ENCODE results near the gene CYP2C9. TPM values are rescaled to one million over a fixed set of nuclear protein-coding genes. Genes with fewer than 3 reads are reported as not detected.
"Not testable (repeated sequence)": the region's sequence is repeated elsewhere in the genome, so short reads cannot be mapped to it uniquely, and the experiment has no call there.

CYP2C9 gene
- total RNA-seq = 125 TPM

DNA sequence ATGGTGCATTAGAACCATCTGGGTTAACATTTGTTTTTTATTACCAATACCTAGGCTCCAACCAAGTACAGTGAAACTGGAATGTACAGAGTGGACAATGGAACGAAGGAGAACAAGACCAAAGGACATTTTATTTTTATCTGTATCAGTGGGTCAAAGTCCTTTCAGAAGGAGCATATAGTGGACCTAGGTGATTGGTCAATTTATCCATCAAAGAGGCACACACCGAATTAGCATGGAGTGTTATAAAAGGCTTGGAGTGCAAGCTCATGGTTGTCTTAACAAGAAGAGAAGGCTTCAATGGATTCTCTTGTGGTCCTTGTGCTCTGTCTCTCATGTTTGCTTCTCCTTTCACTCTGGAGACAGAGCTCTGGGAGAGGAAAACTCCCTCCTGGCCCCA lies at the start of gene CYP2C9:
Gene CYP2C9, plus strand, starts transcription at position 276 of the 400 bp plus-strand sequence. Its CDS starts 25 bp downstream, at position 301.
- DNase-seq (ENCODE audit: low spot score) = no peak

DNA sequence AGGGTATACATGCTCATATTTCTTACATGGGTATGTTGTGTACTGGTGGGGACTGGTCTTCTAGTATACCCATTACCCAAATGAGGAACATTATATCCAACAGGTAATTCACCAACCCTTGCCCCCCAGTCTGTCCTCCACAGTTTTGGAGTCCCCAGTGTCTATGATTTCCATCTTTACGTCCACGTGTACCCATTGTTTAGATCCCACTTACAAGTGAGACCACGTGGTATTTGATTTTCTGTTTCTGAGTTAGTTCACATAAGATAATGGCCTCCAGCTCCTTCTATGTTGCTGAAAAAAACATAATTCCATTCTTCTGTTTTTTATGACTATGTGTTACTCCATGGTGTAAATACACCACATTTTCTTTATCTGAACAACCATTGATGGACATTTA lies 49.3 kb upstream of the CYP2C9 start:
- DNase-seq (ENCODE audit: low spot score) = no peak

DNA sequence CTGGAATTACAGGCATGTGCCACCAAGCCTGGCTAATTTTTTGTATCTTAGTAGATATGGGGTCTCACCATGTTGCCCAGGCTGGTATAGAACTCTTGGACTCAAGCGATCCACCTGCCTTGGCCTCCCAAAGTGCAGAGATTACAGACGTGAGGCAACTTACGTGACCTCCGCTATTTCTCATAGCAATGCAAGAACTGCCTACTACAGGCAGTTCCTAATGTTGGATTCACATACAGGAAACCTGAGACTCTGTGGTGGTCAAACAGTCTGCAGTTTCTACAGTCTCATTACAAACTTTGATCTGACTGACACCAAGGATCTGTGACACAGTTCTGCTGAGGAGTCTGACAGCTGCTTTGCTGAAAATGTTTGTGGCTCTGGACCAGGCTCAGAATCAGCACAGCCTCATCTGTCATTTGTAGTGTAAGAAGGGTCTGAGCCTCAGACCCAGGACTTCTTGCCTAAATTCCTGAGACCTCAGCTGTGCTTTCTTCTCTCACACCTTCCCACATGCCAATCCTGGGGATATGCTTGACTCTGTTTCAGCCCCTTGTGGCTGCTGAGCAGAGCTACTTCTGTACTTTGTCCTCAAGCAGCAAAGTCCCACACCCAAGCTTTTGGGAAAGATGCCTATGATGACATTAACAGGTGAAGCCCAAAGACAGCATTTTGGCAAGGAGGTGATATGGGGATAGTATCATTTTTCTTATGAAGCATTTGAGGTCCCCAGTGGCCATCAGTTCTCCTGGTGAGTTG lies 48.0 kb upstream of the CYP2C9 start:
- no peak for DNase-seq (ENCODE audit: low spot score)

DNA sequence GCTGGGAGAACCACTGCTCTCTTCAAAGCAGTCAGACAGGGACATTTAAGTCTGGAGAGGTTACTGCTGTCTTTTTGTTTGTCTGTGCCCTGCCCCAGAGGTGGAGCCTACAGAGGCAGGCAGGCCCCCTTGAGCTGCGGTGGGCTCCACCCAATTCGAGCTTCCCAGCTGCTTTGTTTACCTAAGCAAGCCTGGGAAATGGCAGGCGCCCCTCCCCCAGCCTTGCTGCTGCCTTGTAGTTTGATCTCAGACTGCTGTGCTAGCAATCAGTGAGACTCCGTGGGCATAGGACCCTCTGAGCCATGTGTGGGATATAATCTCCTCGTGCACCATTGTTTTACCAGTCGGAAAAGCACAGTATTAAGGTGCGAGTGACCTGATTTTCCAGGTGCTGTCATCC lies 40.0 kb upstream of the CYP2C9 start:
- DNase-seq (ENCODE audit: low spot score) = not testable (repeated sequence)

DNA sequence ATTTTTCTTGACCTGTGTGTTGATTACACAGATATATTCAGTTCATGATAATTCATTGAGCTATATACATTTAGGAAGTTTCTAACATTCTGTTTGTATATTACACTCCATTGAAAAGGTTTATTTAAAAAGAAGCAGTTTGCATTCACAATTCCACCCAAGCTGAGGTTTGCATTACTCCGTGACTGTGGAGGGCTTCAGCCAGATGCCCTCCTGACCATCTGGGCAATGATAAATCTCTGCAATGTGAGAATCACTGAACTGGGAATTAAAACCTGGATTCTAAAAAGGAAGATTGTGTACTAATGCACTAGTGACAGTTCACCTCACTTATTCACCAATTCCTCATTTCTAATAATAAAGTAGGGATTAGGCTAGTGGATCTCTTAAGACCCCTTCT lies 36.4 kb upstream of the CYP2C9 start:
- DNase-seq (ENCODE audit: low spot score) = no peak

DNA sequence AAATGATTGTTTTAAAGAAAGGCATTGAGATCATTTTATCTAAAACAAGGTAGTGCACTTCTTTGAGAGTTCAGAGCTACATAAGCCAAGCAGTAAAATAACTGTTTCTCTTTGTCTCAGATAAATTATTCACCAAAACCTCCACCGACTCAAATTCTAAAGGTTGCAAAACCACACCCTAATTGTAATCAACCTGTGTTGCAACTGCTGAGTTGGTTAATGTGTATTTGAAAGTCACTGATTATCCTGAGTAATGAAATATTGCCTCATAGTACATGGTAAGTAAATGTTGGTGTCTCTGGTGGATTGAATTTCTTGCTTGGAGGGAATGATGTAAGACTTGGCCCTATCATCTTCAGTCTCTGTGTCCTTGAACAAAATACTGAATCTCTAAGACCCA lies 35.9 kb upstream of the CYP2C9 start:
- peak; percentile 53 for DNase-seq (ENCODE audit: low spot score)

DNA sequence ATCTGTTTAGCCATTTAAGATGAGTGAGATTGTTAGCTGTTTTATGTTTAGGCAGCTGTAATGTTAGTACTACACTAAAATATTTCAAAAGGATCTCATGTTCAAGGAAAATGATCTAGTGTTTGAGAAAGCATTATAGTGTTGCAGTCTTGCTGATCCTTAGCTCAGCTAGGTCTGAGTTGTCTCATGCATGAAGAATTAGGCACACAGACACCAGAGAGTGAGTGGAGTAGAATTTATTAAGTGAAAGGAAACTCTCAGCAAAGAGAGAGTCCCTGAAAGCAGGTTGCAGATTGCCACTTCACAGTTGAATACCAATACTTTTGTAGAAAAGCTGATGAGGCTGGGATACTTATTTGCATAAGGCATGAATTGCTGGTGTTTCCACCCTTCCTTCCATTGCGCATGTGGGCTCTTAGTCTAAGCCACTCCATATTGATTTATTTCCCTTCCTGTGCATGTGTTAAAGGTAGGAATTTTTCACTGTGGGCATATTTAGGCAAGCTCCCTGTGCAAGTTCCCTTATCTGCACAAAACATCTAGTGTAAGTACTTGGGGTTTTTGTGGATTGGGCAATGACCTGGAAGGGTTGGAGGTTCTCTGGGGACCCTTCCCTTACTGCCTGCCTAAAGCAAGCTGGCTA lies 33.8 kb upstream of the CYP2C9 start:
- DNase-seq (ENCODE audit: low spot score) = not testable (repeated sequence)

DNA sequence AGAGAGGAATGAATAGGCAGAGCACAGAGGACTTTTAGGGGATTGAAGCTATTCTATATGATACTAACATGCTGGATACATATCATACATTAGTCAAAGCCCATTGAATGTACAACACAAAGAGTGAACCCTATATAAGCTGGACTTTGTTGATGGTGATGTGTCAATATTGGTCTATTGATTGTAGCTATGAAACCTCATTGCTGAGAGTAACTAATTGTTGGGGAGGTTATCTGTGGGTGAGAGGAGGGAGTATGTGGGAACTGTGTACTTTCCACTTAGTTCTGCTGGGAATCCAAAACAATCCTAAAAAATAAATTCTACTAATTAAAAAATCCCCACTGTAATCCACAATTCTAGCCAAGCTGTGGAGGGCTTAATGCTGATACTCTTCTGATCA lies 22.0 kb upstream of the CYP2C9 start:
- DNase-seq (ENCODE audit: low spot score) = no peak

DNA sequence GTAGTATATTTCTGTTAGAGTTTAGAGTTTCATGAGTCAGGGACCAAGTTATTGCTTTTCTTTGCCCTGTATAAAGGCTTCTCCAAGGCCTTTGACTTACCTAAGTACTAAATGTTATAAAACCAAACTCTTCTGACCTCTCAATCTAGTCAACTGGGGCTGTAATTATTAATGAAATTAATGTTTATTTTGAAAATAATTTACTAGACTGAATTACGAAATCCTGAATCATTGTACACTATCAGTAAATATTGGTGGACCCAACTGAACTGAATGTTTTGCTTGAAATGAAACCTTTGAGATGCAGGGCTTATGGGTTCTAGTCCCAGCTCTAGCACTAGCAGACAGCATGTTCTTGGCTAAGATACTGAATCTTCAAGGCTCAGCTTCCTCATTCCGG lies 1.7 kb upstream of the CYP2C9 start:
- DNase-seq (ENCODE audit: low spot score) = no peak

DNA sequence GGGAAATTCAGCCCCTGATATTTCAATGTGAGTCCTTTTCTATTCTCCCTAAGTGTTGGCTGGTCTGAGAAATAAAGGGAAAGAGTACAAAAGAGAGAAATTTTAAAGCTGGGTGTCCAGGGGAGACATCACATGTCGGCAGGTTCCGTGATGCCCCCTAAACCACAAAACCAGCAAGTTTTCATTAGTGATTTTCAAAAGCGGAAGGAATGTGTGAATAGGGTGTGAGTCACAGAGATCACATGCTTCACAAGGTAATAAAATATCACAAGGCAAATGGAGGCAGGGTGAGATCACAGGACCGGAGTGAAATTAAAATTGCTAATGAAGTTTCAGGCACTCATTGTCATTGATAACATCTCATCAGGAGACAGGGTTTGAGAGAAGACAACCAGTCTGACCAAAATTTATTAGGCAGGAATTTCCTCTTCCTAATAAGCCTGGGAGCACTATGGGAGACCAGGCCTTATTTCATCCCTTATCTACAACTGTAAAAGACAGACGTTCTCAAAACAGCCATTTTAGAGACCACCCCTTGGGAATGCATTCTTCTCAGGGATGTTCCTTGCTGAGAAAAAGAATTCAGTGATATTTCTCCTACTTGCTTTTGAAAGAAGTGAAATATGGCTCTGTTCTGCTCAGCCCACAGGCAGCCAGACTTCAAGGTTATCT lies 5.1 kb downstream of the CYP2C9 start:
- not testable (repeated sequence) for DNase-seq (ENCODE audit: low spot score)

DNA sequence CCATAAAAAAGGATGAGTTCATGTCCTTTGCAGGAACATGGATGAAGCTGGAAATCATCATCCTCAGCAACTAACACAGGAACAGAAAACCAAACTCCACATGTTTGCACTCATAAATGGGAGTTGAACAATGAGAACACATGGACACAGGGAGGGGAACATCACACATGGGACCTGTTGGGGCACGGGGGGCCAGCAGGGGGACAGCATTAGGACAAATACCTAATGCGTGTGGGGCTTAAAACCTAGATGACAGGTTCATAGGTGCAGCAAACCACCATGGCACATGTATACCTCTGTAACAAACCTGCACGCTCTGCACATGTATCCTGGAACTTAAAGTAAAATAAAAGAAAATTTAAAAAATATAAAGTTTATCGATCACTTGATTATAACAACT lies 7.7 kb downstream of the CYP2C9 start:
- not testable (repeated sequence) for DNase-seq (ENCODE audit: low spot score)

DNA sequence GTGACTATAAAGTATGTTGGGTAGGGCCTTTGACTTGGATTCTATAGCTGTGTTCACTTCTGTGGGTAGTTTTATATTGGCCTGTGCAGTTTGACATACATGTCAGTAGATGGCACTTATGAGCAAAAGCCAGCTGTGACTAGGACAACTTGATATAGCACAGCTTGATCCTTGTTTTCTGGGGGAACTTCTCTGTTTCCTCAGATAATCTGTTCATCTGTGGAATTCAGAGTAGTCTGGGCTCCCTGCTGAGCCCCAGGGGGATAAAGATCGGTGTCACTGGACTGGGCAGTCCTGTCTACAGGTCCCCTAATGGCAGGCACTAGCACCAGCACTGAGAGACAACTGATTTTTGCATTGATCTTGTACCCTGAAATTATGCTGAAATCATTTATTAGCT lies 25.4 kb downstream of the CYP2C9 start:
- DNase-seq (ENCODE audit: low spot score) = peak; percentile 14

DNA sequence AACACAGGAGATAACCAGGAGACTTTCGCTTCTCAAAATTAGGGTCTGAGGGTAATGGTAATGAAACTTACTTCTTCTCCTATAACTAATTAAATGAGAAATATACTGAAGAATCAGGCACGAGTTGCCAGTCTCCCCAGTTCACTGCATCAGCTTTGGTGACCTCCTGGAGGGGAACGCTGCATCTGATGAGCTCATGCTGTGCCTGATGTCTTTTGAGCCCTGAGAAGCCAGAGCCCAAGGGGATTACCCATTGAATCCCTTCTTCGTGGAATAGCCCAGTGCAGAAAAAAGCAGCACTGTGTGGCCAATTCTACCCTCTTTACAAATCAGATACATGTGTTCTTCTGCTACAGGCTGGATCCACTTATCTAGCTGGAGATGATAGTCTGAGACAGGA lies 45.1 kb downstream of the CYP2C9 start:
- DNase-seq (ENCODE audit: low spot score) = no peak

DNA sequence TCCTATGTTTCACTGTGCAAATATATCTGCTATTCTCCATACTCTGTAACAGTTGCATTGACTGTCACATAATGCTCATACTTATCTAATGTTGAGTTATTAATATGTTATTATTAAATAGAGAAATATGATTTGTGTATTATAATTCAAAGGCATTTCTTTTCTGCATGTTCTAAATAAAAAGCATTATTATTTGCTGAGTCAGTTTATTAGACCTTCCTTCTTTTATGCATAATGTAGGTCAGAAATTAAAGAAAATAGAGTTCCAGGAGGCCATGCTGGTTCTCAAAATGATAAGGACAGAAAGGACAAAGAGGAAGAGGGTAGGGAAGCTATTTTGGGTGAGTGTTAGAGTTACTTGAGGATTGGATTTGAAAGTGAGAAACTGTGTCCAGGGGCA lies 50.7 kb downstream of the CYP2C9 start:
- DNase-seq (ENCODE audit: low spot score) = no peak

DNA sequence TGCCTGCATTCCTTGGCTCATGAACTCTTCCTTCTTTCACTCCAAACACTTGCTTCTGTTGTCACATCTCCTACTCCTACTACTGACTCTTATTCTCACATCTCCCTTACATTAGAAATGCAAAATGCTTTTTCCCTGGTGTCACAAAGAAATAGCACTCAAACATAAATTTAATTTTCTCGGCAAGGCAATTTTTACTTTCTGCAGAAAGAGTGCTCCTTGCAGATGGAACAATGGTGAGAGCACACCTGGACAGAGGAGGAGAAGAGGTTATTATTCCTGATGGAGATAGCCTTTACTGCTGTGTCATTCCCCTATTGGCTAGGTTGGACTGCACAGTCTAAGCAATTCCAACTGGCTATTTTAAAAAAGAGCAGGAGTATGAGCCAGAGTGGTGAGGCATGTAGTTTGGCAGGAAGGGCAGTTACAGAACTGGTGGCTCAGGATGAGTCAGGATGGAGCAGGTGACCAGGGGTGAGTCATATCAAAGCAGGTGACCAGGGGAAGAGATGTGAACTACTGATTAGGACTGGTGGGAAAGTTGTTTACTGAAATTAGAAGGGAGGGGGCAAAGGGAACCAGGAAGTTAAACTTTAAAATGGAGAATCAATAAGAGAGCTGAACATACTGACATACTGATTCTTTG lies 52.9 kb downstream of the CYP2C9 start:
- peak; percentile 22 for DNase-seq (ENCODE audit: low spot score)

DNA sequence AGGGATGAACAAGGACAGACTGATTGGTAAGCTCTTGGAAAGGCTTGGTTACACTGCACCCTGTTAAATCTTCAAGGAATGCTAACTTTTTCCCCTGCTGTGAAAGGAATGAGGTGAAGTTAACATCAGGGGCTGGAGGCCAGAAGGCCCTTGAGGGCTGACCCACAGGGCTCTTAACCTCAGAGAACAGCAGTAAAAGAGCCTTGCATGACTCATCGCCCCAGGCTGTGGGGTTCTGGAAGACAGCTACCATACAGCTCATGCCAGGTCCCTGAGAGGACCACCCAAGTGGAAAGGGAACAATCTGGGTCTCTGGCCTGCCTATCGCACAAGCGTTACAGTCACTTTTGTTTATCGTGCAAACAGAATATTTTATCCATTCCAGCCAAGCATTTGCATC lies 54.4 kb downstream of the CYP2C9 start:
- no peak for DNase-seq (ENCODE audit: low spot score)

DNA sequence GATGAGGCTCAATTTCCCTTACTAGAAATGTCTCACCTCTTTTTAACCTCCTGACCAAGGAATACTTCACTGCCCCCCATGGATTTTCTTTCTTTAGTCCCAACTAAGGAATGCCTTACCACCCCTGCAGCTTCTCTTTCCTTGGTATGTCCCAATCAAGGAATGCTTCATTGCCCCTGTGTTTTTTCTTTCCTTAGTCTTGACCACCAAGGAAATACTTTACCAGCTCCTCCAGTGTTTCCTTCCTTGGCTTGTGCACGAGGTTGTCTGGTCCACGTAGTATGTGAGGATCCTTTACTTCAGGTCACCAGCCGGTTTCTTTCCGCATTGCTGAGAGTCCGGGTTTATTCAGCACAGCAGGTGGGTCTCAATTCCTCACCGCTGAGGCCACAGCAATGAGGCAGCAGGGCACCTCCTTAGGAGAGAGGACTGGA lies 59.3 kb downstream of the CYP2C9 start:
- DNase-seq (ENCODE audit: low spot score) = no peak

DNA sequence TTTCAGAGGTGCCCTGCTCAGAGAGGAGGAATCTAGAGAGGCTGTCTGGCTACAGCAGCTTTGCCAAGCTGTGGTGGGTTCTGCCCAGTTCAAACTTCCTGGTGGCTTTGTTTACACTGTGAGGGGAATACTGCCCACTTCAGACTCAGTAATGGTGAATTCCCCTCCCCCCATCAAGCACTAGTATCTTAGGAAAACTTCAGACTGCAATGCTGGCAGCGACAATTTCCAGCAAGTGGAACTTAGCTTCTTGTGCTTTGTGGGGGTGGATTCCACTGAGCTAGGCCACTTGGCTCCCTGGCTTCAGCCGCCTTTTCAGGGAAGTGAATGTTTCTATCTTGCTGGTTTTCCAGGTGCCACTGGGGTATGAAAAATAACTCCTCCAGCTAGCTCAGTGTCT lies 88.0 kb downstream of the CYP2C9 start:
- no peak for DNase-seq (ENCODE audit: low spot score)

DNA sequence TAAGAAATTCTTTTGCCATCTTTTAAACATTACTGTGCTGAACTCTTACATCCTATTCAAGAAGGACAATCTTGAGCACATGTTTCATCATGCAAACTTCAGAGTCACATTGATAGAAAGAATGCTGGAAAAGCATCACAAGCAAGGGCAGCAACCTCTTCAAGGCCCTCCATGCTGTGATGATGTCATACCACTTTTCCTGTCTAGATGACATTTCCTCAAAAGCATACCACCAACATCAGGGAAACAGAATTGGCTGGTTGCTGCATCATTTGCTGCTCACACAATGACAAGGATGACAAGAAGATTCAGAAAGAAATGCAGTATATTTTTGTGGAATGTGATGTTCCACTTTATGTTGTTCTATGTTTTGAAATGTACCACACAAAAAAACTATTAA lies 93.2 kb downstream of the CYP2C9 start:
- no peak for DNase-seq (ENCODE audit: low spot score)

DNA sequence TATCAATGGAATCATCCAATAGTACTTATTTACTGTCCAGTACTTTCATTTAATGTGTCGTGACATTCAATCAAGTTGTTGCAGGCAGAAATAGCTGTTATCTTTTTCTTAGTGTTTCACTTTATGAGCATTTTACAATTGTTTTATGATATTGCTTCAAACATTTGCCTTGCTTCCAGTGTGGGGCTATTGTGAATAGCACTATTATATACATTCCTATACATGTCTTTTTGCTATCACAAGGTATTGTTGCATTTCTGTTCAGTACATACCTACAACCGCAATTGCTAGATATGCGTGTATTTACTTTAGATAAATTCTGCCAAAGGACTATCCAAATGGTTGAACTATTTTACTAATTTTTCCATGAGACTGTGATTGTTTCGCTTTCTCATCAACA lies 95.9 kb downstream of the CYP2C9 start:
- no peak for DNase-seq (ENCODE audit: low spot score)

DNA sequence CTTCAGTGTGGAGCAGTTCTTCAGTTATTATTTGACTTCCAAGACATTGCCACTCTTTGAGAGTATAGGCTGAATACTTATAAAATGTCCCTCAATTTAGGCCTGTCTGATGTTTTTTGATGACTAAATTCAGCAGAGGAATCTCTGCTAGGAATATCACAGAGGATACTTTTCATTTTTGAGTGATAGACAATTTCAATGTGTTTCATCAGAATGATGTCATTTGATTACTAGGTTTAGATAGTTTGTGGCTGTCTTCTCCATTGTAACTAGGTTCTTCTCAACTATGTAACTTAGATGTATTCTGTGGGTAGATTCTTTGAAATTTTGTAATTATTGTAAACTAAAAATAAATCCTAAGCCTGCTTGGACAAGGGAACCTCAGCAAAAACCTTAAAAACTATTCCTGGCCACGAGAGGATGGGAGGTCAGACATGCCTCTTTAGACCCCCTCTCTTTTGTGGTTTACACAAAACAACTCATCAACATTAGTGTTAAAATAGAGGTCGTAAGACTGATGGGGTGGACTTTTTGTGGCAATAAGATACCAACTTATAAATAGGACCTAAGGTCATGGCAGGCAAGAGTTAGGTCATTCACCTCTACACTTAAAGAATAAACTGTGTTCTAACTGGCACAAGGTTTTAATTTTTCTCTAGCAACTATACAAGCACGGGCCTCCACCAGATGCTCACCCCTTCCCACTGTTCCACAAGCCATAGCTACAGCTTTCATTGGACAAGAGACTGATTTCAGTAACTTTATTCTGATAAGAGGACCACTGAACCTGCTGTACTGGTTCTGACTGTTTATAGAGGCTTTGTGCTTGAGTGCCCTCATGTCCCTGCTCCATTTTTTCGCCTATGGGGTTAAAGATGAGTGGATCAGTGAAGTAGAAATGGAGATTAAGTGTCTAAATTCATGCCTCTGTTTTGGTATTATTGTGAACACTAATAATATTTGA lies 97.2 kb downstream of the CYP2C9 start:
- no peak for DNase-seq (ENCODE audit: low spot score)

All from mucosa of gallbladder (tissue), 1 donor.